ENCODE data around the gene TNNC1. TPM values are rescaled to one million over a fixed set of nuclear protein-coding genes. Genes with fewer than 3 reads are reported as not detected.
A peak's percentile ranks its signal among the peaks of the same experiment; 100 is the strongest.

TNNC1 gene
- total and polyA plus RNA-seq, 2 of the 13 experiments (the other 11 are each of a cell fraction or from before 2014, with no cell fraction given), result 11.8 to 36.4 TPM

DNA sequence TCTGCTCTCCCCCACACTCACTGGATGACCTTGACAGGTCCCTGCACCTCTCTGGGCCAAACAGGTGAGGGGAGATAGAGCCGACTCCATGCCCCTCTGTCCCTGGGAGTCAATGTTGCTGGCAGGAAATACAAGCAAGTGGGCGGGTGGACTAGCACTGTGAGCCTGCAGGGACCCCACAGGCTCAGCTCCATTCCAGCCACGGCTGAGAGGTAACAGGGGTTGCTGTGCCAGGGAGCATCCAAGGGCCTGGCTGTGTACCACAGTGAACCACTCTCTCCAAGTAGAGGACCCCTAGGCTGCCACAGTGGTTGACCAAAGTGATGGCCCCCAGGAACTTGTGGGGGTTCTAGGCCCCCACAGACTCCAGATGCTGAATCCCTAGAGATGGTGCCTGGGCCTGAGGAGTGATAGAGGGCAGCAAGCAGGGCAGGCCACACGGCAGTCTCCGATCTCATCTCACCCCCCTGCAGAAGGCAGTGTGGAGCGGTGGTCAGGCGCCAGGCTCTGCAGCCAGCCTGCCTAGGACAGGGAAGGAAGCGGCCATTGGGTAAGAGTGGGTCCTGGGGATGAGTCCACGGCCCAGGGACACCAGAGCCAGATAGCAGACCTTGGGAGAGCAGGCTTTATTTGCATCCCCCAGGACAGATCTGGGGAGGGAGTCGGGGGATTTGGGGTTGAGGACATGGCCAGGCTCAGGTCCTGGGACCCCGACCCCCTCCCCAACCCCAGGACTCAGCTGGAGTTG, 3.2 kb downstream of the TNNC1 start:
- Histone ChIP-seq H3K27ac (ENCODE audit: extremely low read length, insufficient read depth, low read length) (no peak overlapping the region), H3K79me2 (ENCODE audit: insufficient read depth, low read length) (peaks cover 3% of the 10 kb centered on the region), H3K4me2 (ENCODE audit: low read depth, low read length) (peak overlapping the region; percentile 10; the same call in 1 of the 2 replicates), H3K4me3 (replicated peaks in 1 of 3; ENCODE audit: insufficient read depth in 1 of 3, low read depth in 2 of 3, low read length in 3 of 3) (no peak overlapping the region; a peak in 1 of 6 replicates), H3K9me3 (ENCODE audit: low read length) (no peaks in the 10 kb centered on the region), H3K36me3 (replicated peaks in 1 of 2; ENCODE audit: control insufficient read depth in 1 of 2, insufficient read depth in 2 of 2, low read length in 2 of 2) (no peaks in the 10 kb centered on the region), H3K4me1 (ENCODE audit: insufficient read depth, low read length) (peaks cover 95% of the 10 kb centered on the region), H3K27me3 (ENCODE audit: control insufficient read depth in 1 of 2, insufficient read depth in 2 of 2, low read length in 2 of 2) (no peaks in the 10 kb centered on the region), H2AFZ (ENCODE audit: low read length) (no peak overlapping the region), H3K9ac (ENCODE audit: insufficient read depth, low read depth, low read length) (no peak overlapping the region), H4K20me1 (ENCODE audit: insufficient read depth, low read length) (no peaks in the 10 kb centered on the region)
- intact Hi-C loops (cut with micrococcal nuclease; ENCODE audit: unreplicated experiment), result no loop called here
- no TSS peak for BruUV-seq (replicated peaks)
- FAIRE-seq (no peak), ATAC-seq (no peak), DNase-seq (ENCODE audit: low spot score) (no peak)
- ChIA-PET POLR2A (no interaction called here), CTCF (ENCODE audit: low intra/inter-chr PET ratio, low total read pairs) (interaction anchor here (1.8 kb wide), 1 partner anchor 22 kb away, joined by 6 read pairs; no protein-coding TSS in a partner anchor)
- in situ Hi-C loops (cut with HindIII; ENCODE audit: extremely low pct_ligation_motif_present, low pct_unique_long_range_greater_than_20kb), result loop anchor here (10.0 kb wide), 1 partner anchor 234 kb away; the partner anchor contains the start of genes GNL3 and PBRM1
- WGBS (ENCODE audit: low lambda C conversion rate), result 82% methylated on average over 7 of the region's 11 CpGs
- no peak for TF ChIP-seq ZBTB20 (CRISPR knock-in tag; IDR thresholded peaks at IDR 0.05; ENCODE audit: borderline replicate concordance, low read depth)
- no peak for TF ChIP-seq ZC3H4 (CRISPR knock-in tag; IDR thresholded peaks at IDR 0.05; ENCODE audit: borderline replicate concordance)
- no peak for TF ChIP-seq ZNF350 (CRISPR knock-in tag; IDR thresholded peaks at IDR 0.05; ENCODE audit: borderline replicate concordance, low read depth)

DNA sequence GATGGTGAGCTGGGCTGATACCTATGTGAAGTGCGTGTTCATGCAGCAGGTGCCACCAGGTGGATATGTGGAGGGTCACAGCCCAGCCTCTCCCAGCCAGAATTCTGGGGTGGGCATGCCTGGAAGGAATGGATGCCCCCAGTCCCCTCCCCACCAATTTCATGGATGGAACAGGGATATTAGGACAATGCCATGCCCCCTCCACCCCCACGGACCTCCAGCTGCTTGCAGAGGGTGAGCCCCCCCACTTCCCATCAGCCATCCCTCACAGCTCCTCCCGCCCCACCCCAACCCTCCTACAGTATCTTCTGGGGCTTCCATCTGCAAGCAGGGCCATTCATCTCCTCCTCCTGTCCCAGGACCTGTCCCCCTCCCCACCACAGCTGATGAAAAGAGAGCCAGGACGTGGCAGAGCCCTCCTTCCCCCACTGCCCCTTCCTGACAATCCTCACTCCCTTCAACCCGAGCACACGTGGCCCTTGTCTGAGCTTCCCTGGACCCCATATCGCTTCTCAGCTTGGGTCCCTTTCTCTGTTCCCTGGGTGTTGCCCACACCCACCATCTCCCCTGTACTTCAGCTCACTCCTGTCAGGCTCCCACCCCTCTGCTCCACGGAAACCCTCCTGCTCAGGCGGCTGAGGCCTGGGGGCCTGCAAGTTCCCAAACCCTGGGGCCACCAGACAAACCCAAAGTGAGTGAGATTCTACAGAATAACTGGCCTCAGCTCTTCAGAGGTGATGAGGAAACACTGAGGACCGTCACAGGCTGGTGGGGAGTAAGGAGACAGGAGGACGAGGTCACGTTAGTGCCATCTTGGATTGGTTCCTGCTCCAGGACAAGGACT, 6.1 kb downstream of the TNNC1 start:
- Histone ChIP-seq H3K27me3 (ENCODE audit: control insufficient read depth in 1 of 2, insufficient read depth in 2 of 2, low read length in 2 of 2) (no peaks in the 10 kb centered on the region), H3K9me3 (ENCODE audit: low read length) (no peaks in the 10 kb centered on the region), H3K4me3 (replicated peaks in 1 of 3; ENCODE audit: insufficient read depth in 1 of 3, low read depth in 2 of 3, low read length in 3 of 3) (no peak overlapping the region), H3K36me3 (replicated peaks in 1 of 2; ENCODE audit: control insufficient read depth in 1 of 2, insufficient read depth in 2 of 2, low read length in 2 of 2) (no peaks in the 10 kb centered on the region), H3K9ac (ENCODE audit: insufficient read depth, low read depth, low read length) (no peak overlapping the region), H3K27ac (ENCODE audit: extremely low read length, insufficient read depth, low read length) (no peak overlapping the region), H3K4me2 (ENCODE audit: low read depth, low read length) (peak overlapping the region; percentile 24; the same call in 1 of the 2 replicates), H3K4me1 (ENCODE audit: insufficient read depth, low read length) (peaks cover 98% of the 10 kb centered on the region), H3K79me2 (ENCODE audit: insufficient read depth, low read length) (no peaks in the 10 kb centered on the region), H4K20me1 (ENCODE audit: insufficient read depth, low read length) (no peaks in the 10 kb centered on the region), H2AFZ (ENCODE audit: low read length) (no peak overlapping the region)
- peak; percentile 60; the same call in 1 of the 2 replicates for TF ChIP-seq ZNF263 (CRISPR knock-in tag; IDR thresholded peaks at IDR 0.05)
- TF ChIP-seq, protein P1, sequence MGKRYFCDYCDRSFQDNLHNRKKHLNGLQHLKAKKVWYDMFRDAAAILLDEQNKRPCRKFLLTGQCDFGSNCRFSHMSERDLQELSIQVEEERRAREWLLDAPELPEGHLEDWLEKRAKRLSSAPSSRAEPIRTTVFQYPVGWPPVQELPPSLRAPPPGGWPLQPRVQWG (CRISPR knock-in tag; IDR thresholded peaks at IDR 0.05; ENCODE audit: borderline replicate concordance, low read depth), result no peak
- DNase-seq (ENCODE audit: low spot score) (no peak), FAIRE-seq (no peak), ATAC-seq (no peak)
- CTCF ChIA-PET (ENCODE audit: low intra/inter-chr PET ratio, low total read pairs), result interaction anchor here (0.6 to 4.6 kb wide), 3 partner anchors 19 to 31 kb away, joined by 3 to 83 read pairs (median 3); no protein-coding TSS in a partner anchor
- no TSS peak for BruUV-seq (replicated peaks)
- in situ Hi-C loops (cut with HindIII; ENCODE audit: extremely low pct_ligation_motif_present, low pct_unique_long_range_greater_than_20kb) (no loop called here), intact Hi-C loops (cut with micrococcal nuclease; ENCODE audit: unreplicated experiment) (loop anchor here (1.0 kb wide), 1 partner anchor 19 kb away; no protein-coding TSS in a partner anchor)
- 25% methylated on average over 12 of the region's 12 CpGs for WGBS (ENCODE audit: low lambda C conversion rate)
- POLR2A ChIA-PET, result interaction anchor here (1.0 kb wide), 2 partner anchors 36 to 140 kb away, joined by 3 read pairs; no protein-coding TSS in a partner anchor

All from HepG2 (cell line).